Spleen (tissue), 11 donors: ENCODE results near the gene RGS6. TPM values are rescaled to one million over a fixed set of nuclear protein-coding genes. Genes with fewer than 3 reads are reported as not detected.
A peak's percentile ranks its signal among the peaks of the same experiment; 100 is the strongest.

Experiments used
- DNase-seq: peaks from one replicate; pipeline ENCODE4 v3.0.0-alpha.2; 2020
- H3K27ac ChIP-seq, 8 donors: fragments of 200-600 bp; sonication (generic) in 7 of 8; 1 replicate in 4 of 8; 2 replicates in 4 of 8; pipeline versions ENCODE4 v1.5.0 to v1.8.0; 2016 to 2021; ENCODE audit warnings: inconsistent platforms in 4 of 8, mild to moderate bottlenecking in 4 of 8, moderate library complexity in 1 of 8
- H3K27me3 ChIP-seq, 7 donors: fragments of 200-600 bp; sonication (generic) in 6 of 7; replicated peaks in 1 of 7; 1 replicate in 4 of 7; 2 replicates in 3 of 7; pipeline versions ENCODE4 v1.5.0 to v1.8.0; 2016 to 2021; ENCODE audit warnings: inconsistent platforms in 3 of 7, mild to moderate bottlenecking in 1 of 7
- H3K36me3 ChIP-seq, 6 donors: fragments of 200-600 bp; sonication (generic) in 5 of 6; 1 replicate in 4 of 6; 2 replicates in 2 of 6; pipeline versions ENCODE4 v1.5.0 to v1.8.0; 2016 to 2021; ENCODE audit warnings: inconsistent platforms in 2 of 6
- H3K4me1 ChIP-seq, 6 donors: fragments of 200-600 bp; sonication (generic) in 5 of 6; 1 replicate in 3 of 6; 2 replicates in 3 of 6; pipeline versions ENCODE4 v1.5.0 to v1.8.0; 2016 to 2021; ENCODE audit warnings: inconsistent platforms in 3 of 6
- H3K4me3 ChIP-seq, 8 donors: fragments of 200-600 bp; sonication (generic) in 7 of 8; 1 replicate in 4 of 8; 2 replicates in 4 of 8; pipeline versions ENCODE4 v1.5.0 to v1.8.0; 2016 to 2021; ENCODE audit warnings: inconsistent platforms in 4 of 8, mild to moderate bottlenecking in 4 of 8, moderate library complexity in 2 of 8
- H3K9me3 ChIP-seq, 8 donors: fragments of 200-600 bp; sonication (generic) in 7 of 8; 1 replicate in 4 of 8; 2 replicates in 4 of 8; pipeline versions ENCODE4 v1.5.0 to v1.8.0; 2016 to 2021; ENCODE audit warnings: inconsistent platforms in 4 of 8
- CTCF ChIP-seq, 11 experiments: fragments of 200-600 bp in 7 of 11; fragments of 450-650 bp in 4 of 11; sonication (generic) in 4 of 11; IDR thresholded peaks in 8 of 11; conservative IDR thresholded peaks in 3 of 11; 1 replicate in 7 of 11; 2 replicates in 4 of 11; pipeline versions ENCODE4 v1.4.0 to v1.8.0; 2016 to 2021; ENCODE audit warnings: antibody characterized with exemption in 11 of 11, inconsistent platforms in 4 of 11, mild to moderate bottlenecking in 1 of 11
- POLR2A ChIP-seq, 3 donors: fragments of 450-650 bp; IDR thresholded peaks; one replicate each; pipeline ENCODE4 v1.5.1; 2017; ENCODE audit warnings: antibody characterized with exemption in 3 of 3, mild to moderate bottlenecking in 1 of 3
- POLR2AphosphoS5 ChIP-seq, 3 donors: sonication (generic); formaldehyde crosslinking; IDR thresholded peaks; one replicate each; pipeline ENCODE4 v1.5.1; 2017; ENCODE audit warnings: antibody characterized with exemption in 3 of 3
- WGBS, 5 donors: extraction: QIAGEN DNeasy Blood & Tissue Kit in 3 of 5; methylation state at CpG; one replicate each; pipeline versions ENCODE4 v1.1.5 to v1.1.7; 2013 to 2018; 5-methylcytosine and 5-hydroxymethylcytosine counted together
- intact Hi-C: fragments of 100-400 bp; cut with DNase I; formaldehyde crosslinking; loops from one replicate; pipeline ENCODE4 v1.15.0; 2023; ENCODE audit warnings: low total_unique reads
- polyA plus RNA-seq, 3 donors: library from polyadenylated mRNA; stranded (reverse); fragments of 200-250 nt; gene quantifications; one replicate each; pipeline ENCODE4 v1.2.1, GENCODE V29; 2013
- total RNA-seq, 7 donors: library from RNA; depleted of rRNA in 3 of 7; stranded (reverse); fragments of >200 nt in 3 of 7; fragmentation: NEBNext Ultra II Directional in 4 of 7; extraction: Animal tissue kit (Norgen Biotek cat#: 25700) in 4 of 7; gene quantifications; one replicate each; pipeline versions ENCODE4 v1.1.0 to v1.2.1, GENCODE V29; 2016 to 2021
- donor health status: healthy with polysubstance abuse.
- donor health status: DM: no; HTN: no; CAD: no; lungs with moderate emphysema.
- donor health status: DM: no; HTN: no; CAD: no.
- donor health status: Bipolar disorder and iron deficiency.
- donor health status: healthy.
- donor health status: DM: no; HTN: no; CAD: no.
- donor health status: DM: yes; HTN: yes; CAD: no.

Gene RGS6
- total and polyA plus RNA-seq, 10 donors = 0.20 to 8.1 (median 2.3) TPM

DNA sequence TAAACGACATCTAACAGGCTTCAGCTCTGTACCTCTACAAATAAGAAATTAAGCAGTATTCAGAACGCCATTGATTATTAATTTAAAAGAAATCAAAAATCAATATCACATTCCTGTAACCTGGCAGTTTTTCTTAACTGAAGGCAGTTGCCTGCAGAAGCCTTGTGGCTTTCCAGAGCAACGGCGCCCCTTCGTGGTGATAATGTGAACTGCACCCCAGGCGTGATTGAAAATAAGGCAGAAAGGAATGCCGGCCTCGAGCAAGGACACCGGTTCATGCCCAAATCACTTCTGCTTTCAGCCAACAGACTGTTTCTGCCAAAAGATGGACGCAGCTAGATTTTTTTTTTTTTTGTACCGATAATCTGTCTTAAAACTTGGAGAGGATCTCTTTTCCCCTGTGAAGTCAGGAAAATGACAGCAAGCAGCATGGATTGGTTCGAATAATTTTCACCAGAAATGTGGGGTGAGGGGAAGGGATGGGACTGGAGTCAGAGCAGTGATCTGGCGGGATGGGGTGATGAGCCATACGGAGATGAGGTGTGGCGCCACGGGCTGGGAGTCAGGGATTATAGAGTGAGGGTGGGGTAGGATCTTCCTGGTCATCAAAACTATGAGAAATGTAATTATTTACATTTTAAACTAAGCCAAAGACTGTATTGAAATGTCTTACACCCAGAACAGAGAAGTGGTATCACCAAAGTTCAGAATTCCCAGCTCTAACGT is 488.7 kb downstream of the RGS6 start:
- DNase-seq = no peak
- Histone ChIP-seq H3K4me3 (no peak overlapping the region), H3K27me3 (peaks cover 0 to 3% (median 0%) of the 10 kb centered on the region in 7 donors), H3K9me3 (no peaks in the 10 kb centered on the region), H3K36me3 (no peaks in the 10 kb centered on the region), H3K4me1 (peaks cover 0 to 4% (median 0%) of the 10 kb centered on the region in 6 donors), H3K27ac (no peak overlapping the region)
- TF ChIP-seq POLR2AphosphoS5 (IDR thresholded peaks at IDR 0.05) = no peak
- peak; percentile 68 to 91 (median 81) for TF ChIP-seq CTCF (IDR thresholded peaks at IDR 0.05 in 8 of 11, conservative IDR thresholded peaks at IDR 0.05 in 3 of 11)
- intact Hi-C loops = loop anchor here (10.0 kb wide), 1 partner anchor 396 kb away; no protein-coding TSS in a partner anchor
- 32 to 37% (median 35%) methylated on average over 17 of the region's 17 CpGs for WGBS, 5 donors

- TF ChIP-seq POLR2A (IDR thresholded peaks at IDR 0.05) (no peak), POLR2AphosphoS5 (IDR thresholded peaks at IDR 0.05) (no peak), CTCF (IDR thresholded peaks at IDR 0.05 in 8 of 11, conservative IDR thresholded peaks at IDR 0.05 in 3 of 11) (no peak)
- WGBS, 5 donors = 73 to 89% (median 85%) methylated on average over 1 of the region's 1 CpG
- Histone ChIP-seq H3K4me1 (peaks cover 0 to 4% (median 0%) of the 10 kb centered on the region in 6 donors), H3K36me3 (no peaks in the 10 kb centered on the region), H3K27me3 (no peaks in the 10 kb centered on the region), H3K9me3 (peaks cover 0 to 12% (median 11%) of the 10 kb centered on the region in 8 donors), H3K27ac (no peak overlapping the region), H3K4me3 (no peak overlapping the region)
- intact Hi-C loops = loop anchor here (10.0 kb wide), 1 partner anchor 399 kb away; no protein-coding TSS in a partner anchor
- DNase-seq = no peak
These were observed 491.7 kb downstream of the RGS6 start for GRCh38 chr14:72423957-72424356.

DNA sequence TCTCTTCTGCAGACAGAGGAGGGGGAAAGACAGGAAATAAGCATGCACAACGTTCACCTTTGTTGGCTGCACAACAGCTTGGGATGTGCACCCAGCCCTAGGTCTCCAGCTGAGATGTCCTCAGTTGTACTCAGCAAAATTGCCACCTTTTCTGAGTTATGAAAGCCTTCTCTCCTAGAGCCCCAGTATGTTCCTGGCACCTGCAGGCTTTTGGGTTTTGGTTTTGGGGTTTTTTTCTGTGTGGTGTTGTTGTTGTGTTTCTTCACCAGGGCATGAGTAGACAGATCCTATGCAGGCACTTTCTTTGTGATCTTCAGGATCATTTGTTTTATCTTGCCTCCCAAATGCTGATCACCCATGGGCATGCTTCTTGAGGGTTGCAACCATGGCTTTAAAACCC is 498.2 kb downstream of the RGS6 start:
- H3K27me3 ChIP-seq = no peaks in the 10 kb centered on the region
- no peaks in the 10 kb centered on the region for H3K4me1 ChIP-seq
- TF ChIP-seq POLR2AphosphoS5 (IDR thresholded peaks at IDR 0.05) (no peak), CTCF (IDR thresholded peaks at IDR 0.05 in 8 of 11, conservative IDR thresholded peaks at IDR 0.05 in 3 of 11) (no peak), POLR2A (IDR thresholded peaks at IDR 0.05) (no peak)
- no peak overlapping the region for H3K27ac ChIP-seq
- 13 to 46% (median 33%) methylated on average over 1 of the region's 1 CpG for WGBS, 5 donors
- H3K9me3 ChIP-seq = peaks cover 0 to 21% (median 11%) of the 10 kb centered on the region in 8 donors
- no peak overlapping the region for H3K4me3 ChIP-seq
- no peaks in the 10 kb centered on the region for H3K36me3 ChIP-seq
- no peak for DNase-seq
- intact Hi-C loops = no loop called here

- Histone ChIP-seq H3K9me3 (peaks cover 0 to 16% (median 7%) of the 10 kb centered on the region in 8 donors), H3K27me3 (no peaks in the 10 kb centered on the region), H3K4me3 (no peak overlapping the region), H3K4me1 (no peaks in the 10 kb centered on the region), H3K36me3 (no peaks in the 10 kb centered on the region), H3K27ac (no peak overlapping the region)
- intact Hi-C loops = no loop called here
- 57 to 87% (median 79%) methylated on average over 5 of the region's 5 CpGs for WGBS, 5 donors
- DNase-seq = no peak
- TF ChIP-seq POLR2A (IDR thresholded peaks at IDR 0.05) = no peak
- TF ChIP-seq POLR2AphosphoS5 (IDR thresholded peaks at IDR 0.05) = no peak
- no peak for TF ChIP-seq CTCF (IDR thresholded peaks at IDR 0.05 in 8 of 11, conservative IDR thresholded peaks at IDR 0.05 in 3 of 11)
These were observed 500.5 kb downstream of the RGS6 start for GRCh38 chr14:72432748-72433147.
